SU-DHL-6 (cell line): ENCODE results near the gene LRP1B.

Experiments
- H2AFZ ChIP-seq: fragments of 200-600 bp; sonication (generic); 2 replicates; pipeline ENCODE4 v1.6.1; 2014; ENCODE audit warnings: low read depth, mild to moderate bottlenecking, moderate library complexity, mixed read lengths, antibody characterized with exemption, low read length; ENCODE audit not compliant: severe bottlenecking
- H3F3A ChIP-seq: fragments of 200-600 bp; shearing (Covaris generic); 2 replicates; pipeline ENCODE4 v1.6.0; 2016; ENCODE audit warnings: antibody characterized with exemption, mild to moderate bottlenecking; ENCODE audit not compliant: insufficient read depth
- H3K27ac ChIP-seq: fragments of 200-600 bp; sonication (generic); 2 replicates; pipeline ENCODE4 v1.5.1; 2016; ENCODE audit warnings: low read depth, mild to moderate bottlenecking, low read length, moderate library complexity, mixed read lengths
- H3K27me3 ChIP-seq: fragments of 200-600 bp; sonication (generic), shearing (Covaris generic); 2 replicates; pipeline ENCODE4 v1.6.0; 2014; ENCODE audit warnings: mild to moderate bottlenecking, low read length
- H3K36me3 ChIP-seq: fragments of 200-600 bp; sonication (generic); 2 replicates; pipeline ENCODE4 v1.6.1; 2014; ENCODE audit warnings: mild to moderate bottlenecking, low read length, mixed read lengths
- H3K4me2 ChIP-seq: fragments of 300-600, 200-600 bp; shearing (Covaris generic), sonication (generic); 2 replicates; pipeline ENCODE4 v1.6.0; 2014; ENCODE audit warnings: low read length, low read depth, mild to moderate bottlenecking; ENCODE audit not compliant: poor library complexity, severe bottlenecking
- H3K4me3 ChIP-seq: fragments of 200-600 bp; sonication (generic); 2 replicates; pipeline ENCODE4 v1.5.1; 2014; ENCODE audit warnings: antibody characterized with exemption, low read length, mild to moderate bottlenecking, mixed read lengths; ENCODE audit not compliant: insufficient read depth, poor library complexity, severe bottlenecking
- H3K79me2 ChIP-seq: fragments of 200-600 bp; sonication (generic); 2 replicates; pipeline ENCODE4 v1.6.1; 2014; ENCODE audit warnings: mild to moderate bottlenecking, low read length, moderate library complexity; ENCODE audit not compliant: insufficient read depth
- H3K9ac ChIP-seq: fragments of 200-600 bp; sonication (generic); 2 replicates; pipeline ENCODE4 v1.7.0; 2014; ENCODE audit warnings: mild to moderate bottlenecking, low read length
- H3K9me2 ChIP-seq: fragments of 200-600 bp; sonication (generic); replicated peaks from 2 replicates; pipeline ENCODE4 v1.6.1; 2014; ENCODE audit warnings: low read length; ENCODE audit not compliant: insufficient read depth
- H3K9me3 ChIP-seq: fragments of 200-600 bp; sonication (generic); 2 replicates; pipeline ENCODE4 v1.6.1; 2014; ENCODE audit warnings: low read length, mixed read lengths; ENCODE audit not compliant: insufficient read depth
- H4K20me1 ChIP-seq: fragments of 200-600 bp; sonication (generic); 2 replicates; pipeline ENCODE4 v1.6.1; 2014; ENCODE audit warnings: low read depth, mild to moderate bottlenecking, antibody characterized with exemption, low read length, moderate library complexity, mixed read lengths
- EZH2phosphoT487 ChIP-seq: fragments of 200-600 bp; sonication (generic), shearing (Covaris generic); conservative IDR thresholded peaks from 2 replicates; pipeline ENCODE4 v1.6.1; 2018; ENCODE audit warnings: mild to moderate bottlenecking, antibody characterized with exemption, low read length, moderate library complexity, mixed read lengths
- TF ChIP-seq, protein P1 (sequence below): fragments of 200-600 bp; sonication (generic); IDR thresholded peaks from one replicate; pipeline ENCODE4 v1.5.1; 2017; ENCODE audit warnings: antibody characterized with exemption, mild to moderate bottlenecking, low read length, moderate library complexity; ENCODE audit not compliant: insufficient read depth, poor library complexity, severe bottlenecking

Gene LRP1B

DNA sequence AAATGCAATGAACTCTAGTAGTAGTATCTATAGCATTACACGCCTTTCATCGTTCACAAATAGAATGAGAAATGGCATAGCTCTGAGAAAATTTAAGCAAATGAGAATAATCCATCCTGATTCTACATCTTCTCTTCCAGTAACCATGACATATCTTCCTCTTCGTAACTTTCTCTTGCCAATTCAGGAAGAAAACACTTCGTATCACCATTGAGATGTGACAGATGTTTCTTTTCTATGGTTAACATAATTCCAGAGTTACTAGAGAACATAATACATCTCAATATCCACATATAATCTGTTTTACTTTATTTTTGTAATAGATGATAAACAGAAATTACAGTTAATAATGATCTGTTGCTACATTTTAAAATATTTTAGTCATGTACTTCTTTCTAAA, 1527.4 kb downstream of the LRP1B start:
- Histone ChIP-seq H3K4me2 (no peak overlapping the region), H3K4me3 (no peak overlapping the region), H3K9ac (no peak overlapping the region), H3K79me2 (no peaks in the 10 kb centered on the region), H3K27me3 (no peaks in the 10 kb centered on the region), H4K20me1 (no peaks in the 10 kb centered on the region), H3K36me3 (no peaks in the 10 kb centered on the region), H3F3A (no peaks in the 10 kb centered on the region), H3K9me2 (no peaks in the 10 kb centered on the region), H3K27ac (no peak overlapping the region), H2AFZ (no peak overlapping the region), H3K9me3 (no peaks in the 10 kb centered on the region)
- TF ChIP-seq, protein P1, sequence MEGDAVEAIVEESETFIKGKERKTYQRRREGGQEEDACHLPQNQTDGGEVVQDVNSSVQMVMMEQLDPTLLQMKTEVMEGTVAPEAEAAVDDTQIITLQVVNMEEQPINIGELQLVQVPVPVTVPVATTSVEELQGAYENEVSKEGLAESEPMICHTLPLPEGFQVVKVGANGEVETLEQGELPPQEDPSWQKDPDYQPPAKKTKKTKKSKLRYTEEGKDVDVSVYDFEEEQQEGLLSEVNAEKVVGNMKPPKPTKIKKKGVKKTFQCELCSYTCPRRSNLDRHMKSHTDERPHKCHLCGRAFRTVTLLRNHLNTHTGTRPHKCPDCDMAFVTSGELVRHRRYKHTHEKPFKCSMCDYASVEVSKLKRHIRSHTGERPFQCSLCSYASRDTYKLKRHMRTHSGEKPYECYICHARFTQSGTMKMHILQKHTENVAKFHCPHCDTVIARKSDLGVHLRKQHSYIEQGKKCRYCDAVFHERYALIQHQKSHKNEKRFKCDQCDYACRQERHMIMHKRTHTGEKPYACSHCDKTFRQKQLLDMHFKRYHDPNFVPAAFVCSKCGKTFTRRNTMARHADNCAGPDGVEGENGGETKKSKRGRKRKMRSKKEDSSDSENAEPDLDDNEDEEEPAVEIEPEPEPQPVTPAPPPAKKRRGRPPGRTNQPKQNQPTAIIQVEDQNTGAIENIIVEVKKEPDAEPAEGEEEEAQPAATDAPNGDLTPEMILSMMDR, result no peak

DNA sequence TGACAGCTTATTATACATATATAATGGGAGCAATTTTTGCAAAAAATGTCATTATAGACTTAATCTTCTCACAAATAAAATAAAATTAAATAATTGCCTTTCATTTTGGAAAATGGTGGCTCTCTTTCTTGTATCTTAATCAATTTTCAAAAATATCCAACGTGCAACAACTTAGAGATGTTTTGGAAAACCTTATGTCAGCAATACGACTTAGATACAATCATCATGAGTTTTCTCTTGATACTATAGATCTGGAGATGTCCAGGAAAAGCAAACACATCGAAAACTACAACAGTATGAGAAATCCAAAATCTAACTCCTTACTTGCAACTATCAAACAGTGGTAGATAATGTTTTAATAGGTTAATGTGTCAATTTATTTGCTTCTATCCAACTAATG, 1529.0 kb downstream of the LRP1B start:
- Histone ChIP-seq H3K79me2 (no peaks in the 10 kb centered on the region), H3K4me3 (no peak overlapping the region), H3K9me3 (no peaks in the 10 kb centered on the region), H3K9ac (no peak overlapping the region), H3K4me2 (no peak overlapping the region), H4K20me1 (no peaks in the 10 kb centered on the region), H3F3A (no peaks in the 10 kb centered on the region), H3K9me2 (no peaks in the 10 kb centered on the region), H3K27ac (no peak overlapping the region), H2AFZ (no peak overlapping the region), H3K36me3 (no peaks in the 10 kb centered on the region), H3K27me3 (no peaks in the 10 kb centered on the region)
- no peak for TF ChIP-seq EZH2phosphoT487
- TF ChIP-seq, protein P1, result no peak

DNA sequence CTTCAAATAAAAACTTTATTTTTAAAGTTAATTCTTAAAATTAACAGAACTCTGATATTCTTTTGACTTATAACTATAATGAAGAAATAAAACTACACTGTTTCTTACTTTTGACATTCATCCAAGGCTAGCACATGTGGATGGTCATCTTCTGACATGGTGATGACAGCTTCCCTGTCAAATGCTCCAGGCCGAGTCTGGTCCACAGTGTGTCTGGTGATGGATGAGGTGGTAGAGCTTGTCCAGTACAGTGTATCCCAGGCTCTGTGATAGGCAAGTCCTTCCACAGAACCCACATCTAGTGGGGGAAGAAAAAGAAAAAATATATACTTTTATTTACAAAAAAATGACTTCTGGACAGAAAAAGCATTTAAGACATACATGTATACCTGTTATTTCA, 1529.5 kb downstream of the LRP1B start:
- H3K9me3 ChIP-seq, result no peaks in the 10 kb centered on the region
- no peaks in the 10 kb centered on the region for H4K20me1 ChIP-seq
- no peaks in the 10 kb centered on the region for H3F3A ChIP-seq
- H3K27ac ChIP-seq, result no peak overlapping the region
- no peak overlapping the region for H2AFZ ChIP-seq
- H3K9ac ChIP-seq, result no peak overlapping the region
- H3K79me2 ChIP-seq, result no peaks in the 10 kb centered on the region
- TF ChIP-seq, protein P1, result no peak
- no peak for TF ChIP-seq EZH2phosphoT487
- no peaks in the 10 kb centered on the region for H3K27me3 ChIP-seq
- H3K4me2 ChIP-seq, result no peak overlapping the region
- no peak overlapping the region for H3K4me3 ChIP-seq
- H3K36me3 ChIP-seq, result no peaks in the 10 kb centered on the region
- no peaks in the 10 kb centered on the region for H3K9me2 ChIP-seq

DNA sequence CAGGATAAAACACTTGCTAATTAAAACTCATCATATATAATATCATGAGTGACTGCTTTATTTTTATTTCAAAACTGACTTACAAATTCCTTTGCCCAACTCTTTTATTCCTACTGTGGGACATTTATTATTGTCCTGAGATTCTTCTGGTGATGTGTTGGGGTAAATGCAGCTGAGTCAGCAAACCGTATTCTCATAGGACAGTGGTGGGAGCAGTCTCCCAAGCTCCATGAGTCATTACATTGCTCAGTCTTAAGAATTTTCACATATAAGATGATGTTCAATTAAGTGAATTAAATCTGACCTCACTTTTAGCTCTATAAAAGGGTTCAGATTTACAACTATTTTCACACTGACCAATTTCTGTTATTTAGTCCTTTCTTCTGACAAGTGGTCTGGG, 1530.7 kb downstream of the LRP1B start:
- TF ChIP-seq, protein P1, result no peak
- no peak for TF ChIP-seq EZH2phosphoT487
- no peaks in the 10 kb centered on the region for H3K36me3 ChIP-seq
- no peaks in the 10 kb centered on the region for H3K27me3 ChIP-seq
- H3F3A ChIP-seq, result no peaks in the 10 kb centered on the region
- no peak overlapping the region for H2AFZ ChIP-seq
- no peak overlapping the region for H3K27ac ChIP-seq
- H3K9ac ChIP-seq, result no peak overlapping the region
- H3K4me2 ChIP-seq, result no peak overlapping the region
- no peaks in the 10 kb centered on the region for H4K20me1 ChIP-seq
- no peaks in the 10 kb centered on the region for H3K9me2 ChIP-seq
- no peak overlapping the region for H3K4me3 ChIP-seq
- no peaks in the 10 kb centered on the region for H3K79me2 ChIP-seq
- no peaks in the 10 kb centered on the region for H3K9me3 ChIP-seq
